Panc1 (cell line): ENCODE data around the gene CYP1B1.

Experiments
- CTCF ChIP-seq: fragments of 450-650 bp; IDR thresholded peaks from 2 replicates; pipeline ENCODE4 v1.5.1; 2017; ENCODE audit warnings: mild to moderate bottlenecking
- POLR2AphosphoS5 ChIP-seq: IDR thresholded peaks from 2 replicates; pipeline ENCODE4 v1.6.1; 2012; ENCODE audit warnings: mild to moderate bottlenecking, low read depth, low read length, moderate library complexity
- REST ChIP-seq, 2 experiments: IDR thresholded peaks; 2 replicates each; pipeline ENCODE4 v1.6.1; 2011 to 2012; ENCODE audit warnings: low read depth in 2 of 2, control low read depth in 1 of 2, low read length in 1 of 2, mild to moderate bottlenecking in 1 of 2, moderate library complexity in 1 of 2; ENCODE audit not compliant: insufficient read depth in 1 of 2
- SIN3A ChIP-seq: IDR thresholded peaks from 2 replicates; pipeline ENCODE4 v1.6.1; 2012; ENCODE audit warnings: low read depth, mild to moderate bottlenecking, low read length, moderate library complexity, borderline replicate concordance; ENCODE audit not compliant: insufficient read depth

- TF ChIP-seq CTCF (no peak), REST (IDR thresholded peaks at IDR 0.05; ENCODE audit: insufficient read depth in 1 of 2, low read depth in 2 of 2, low read length in 1 of 2) (no peak), POLR2AphosphoS5 (no peak), SIN3A (no peak)
These were observed 45.2 kb downstream of the CYP1B1 start for GRCh38 chr2:38030635-38031355.
